ENCODE measurements around the gene THADA.

- TF ChIP-seq, protein P1, sequence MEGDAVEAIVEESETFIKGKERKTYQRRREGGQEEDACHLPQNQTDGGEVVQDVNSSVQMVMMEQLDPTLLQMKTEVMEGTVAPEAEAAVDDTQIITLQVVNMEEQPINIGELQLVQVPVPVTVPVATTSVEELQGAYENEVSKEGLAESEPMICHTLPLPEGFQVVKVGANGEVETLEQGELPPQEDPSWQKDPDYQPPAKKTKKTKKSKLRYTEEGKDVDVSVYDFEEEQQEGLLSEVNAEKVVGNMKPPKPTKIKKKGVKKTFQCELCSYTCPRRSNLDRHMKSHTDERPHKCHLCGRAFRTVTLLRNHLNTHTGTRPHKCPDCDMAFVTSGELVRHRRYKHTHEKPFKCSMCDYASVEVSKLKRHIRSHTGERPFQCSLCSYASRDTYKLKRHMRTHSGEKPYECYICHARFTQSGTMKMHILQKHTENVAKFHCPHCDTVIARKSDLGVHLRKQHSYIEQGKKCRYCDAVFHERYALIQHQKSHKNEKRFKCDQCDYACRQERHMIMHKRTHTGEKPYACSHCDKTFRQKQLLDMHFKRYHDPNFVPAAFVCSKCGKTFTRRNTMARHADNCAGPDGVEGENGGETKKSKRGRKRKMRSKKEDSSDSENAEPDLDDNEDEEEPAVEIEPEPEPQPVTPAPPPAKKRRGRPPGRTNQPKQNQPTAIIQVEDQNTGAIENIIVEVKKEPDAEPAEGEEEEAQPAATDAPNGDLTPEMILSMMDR (IDR thresholded peaks at IDR 0.05 in 8 of 11, conservative IDR thresholded peaks at IDR 0.05 in 3 of 11) = no peak
- TF ChIP-seq POLR2A (IDR thresholded peaks at IDR 0.05) = no peak
- TF ChIP-seq POLR2AphosphoS5 (IDR thresholded peaks at IDR 0.05) = no peak
These were observed 208.5 kb downstream of the THADA start for GRCh38 chr2:43387092-43388062.
